Amniotic stem cell (primary cell): ENCODE measurements around the gene ARFRP1.

Source experiments
- DNase-seq: peaks from one replicate; lab custom pipeline; 2025; lab: John Stamatoyannopoulos, UW

The ARFRP1 gene

GRCh38 chr20:63743210-63743970 is 35.6 kb upstream of the ARFRP1 start:
- no peak for DNase-seq

- DNase-seq, result no peak
Observed at GRCh38 chr20:63742381-63743024, 34.7 kb upstream of the ARFRP1 start.

GRCh38 chr20:63741676-63742380 is 34.1 kb upstream of the ARFRP1 start:
- no peak for DNase-seq

GRCh38 chr20:63741354-63741675 is 33.5 kb upstream of the ARFRP1 start:
- DNase-seq, result no peak

GRCh38 chr20:63740627-63741353 is 33.0 kb upstream of the ARFRP1 start:
- DNase-seq, result peak; percentile 54

- DNase-seq, result no peak
Observed at GRCh38 chr20:63740070-63740626, 32.4 kb upstream of the ARFRP1 start.

GRCh38 chr20:63739130-63740069 is 31.6 kb upstream of the ARFRP1 start, which contains the start of gene SLC2A4RG:
TSS of gene SLC2A4RG (plus strand) at chr20:63739776. CDS start at chr20:63739913, 137 bp downstream.
- peak; percentile 41 for DNase-seq

- no peak for DNase-seq
Observed at GRCh38 chr20:63738687-63739129, 30.9 kb upstream of the ARFRP1 start.

- no peak for DNase-seq
Observed at GRCh38 chr20:63737945-63738686, 30.3 kb upstream of the ARFRP1 start.

- no peak for DNase-seq
Observed at GRCh38 chr20:63737695-63737944, 29.8 kb upstream of the ARFRP1 start.

- no peak for DNase-seq
Observed at GRCh38 chr20:63736893-63737694, 29.3 kb upstream of the ARFRP1 start.

- DNase-seq, result no peak
Observed at GRCh38 chr20:63735859-63736718, 28.3 kb upstream of the ARFRP1 start, which contains the start of gene LIME1. TSS of gene LIME1 (plus strand) at chr20:63736664. CDS start at chr20:63737550, 886 bp downstream.

GRCh38 chr20:63734946-63735858 is 27.4 kb upstream of the ARFRP1 start:
- DNase-seq, result no peak

GRCh38 chr20:63734111-63734945 is 26.6 kb upstream of the ARFRP1 start:
- DNase-seq, result no peak

- DNase-seq, result no peak
Observed at GRCh38 chr20:63733579-63734081, 25.9 kb upstream of the ARFRP1 start.

GRCh38 chr20:63733117-63733516 is 25.3 kb upstream of the ARFRP1 start:
- no peak for DNase-seq
